Endothelial cell of umbilical vein (primary cell): ENCODE results near the gene XPO6. TPM values are rescaled to one million over a fixed set of nuclear protein-coding genes. Genes with fewer than 3 reads are reported as not detected.

ENCODE experiments used
- BruUV-seq: library from RNA; stranded (reverse); fragments of 400-500 nt; replicated peaks from 2 replicates; lab custom pipeline; 2021; lab: Mats Ljungman, UMichigan
- CTCF ChIA-PET: fragments of 300-600, 350-600 bp; sonication (Branson Sonifier 250); formaldehyde crosslinking; loops from one replicate; lab custom pipeline; 2021; ENCODE audit warnings: antibody characterized with exemption, inconsistent platforms; lab: Charles Lee
- POLR2A ChIA-PET: fragments of 300-600, 350-600 bp; sonication (Branson Sonifier 250); formaldehyde crosslinking; loops from one replicate; lab custom pipeline; 2021; ENCODE audit warnings: antibody characterized with exemption, inconsistent platforms; lab: Charles Lee
- DNase-seq: peaks from one replicate; pipeline ENCODE4 v3.0.0-alpha.2; 2011; ENCODE audit warnings: low read depth, low spot score
- FAIRE-seq: peaks from 2 replicates; lab custom pipeline; 2011; peaks lifted over from hg19 to GRCh38; lab: Jason Lieb, UNC
- H2AFZ ChIP-seq: 2 replicates; pipeline ENCODE4 v1.6.0; 2012; ENCODE audit warnings: low read depth, low read length, control low read depth, inconsistent platforms
- H3K27ac ChIP-seq: 2 replicates; pipeline ENCODE4 v1.5.1; 2011; ENCODE audit warnings: low read depth, mild to moderate bottlenecking, control low read depth, low read length, moderate library complexity; ENCODE audit not compliant: insufficient read depth
- H3K27me3 ChIP-seq, 2 experiments: 2 replicates each; pipeline versions ENCODE4 v1.6.0 to v1.6.1; 2011; ENCODE audit warnings: low read length in 2 of 2, mixed read lengths in 1 of 2; ENCODE audit not compliant: control insufficient read depth in 2 of 2, insufficient read depth in 2 of 2
- H3K36me3 ChIP-seq, 2 experiments: 2 replicates in 1 of 2; 3 replicates in 1 of 2; pipeline ENCODE4 v1.5.1; 2011; ENCODE audit warnings: low read length in 2 of 2, mild to moderate bottlenecking in 1 of 2, moderate library complexity in 1 of 2; ENCODE audit not compliant: control insufficient read depth in 2 of 2, insufficient read depth in 2 of 2; ENCODE audit errors: extremely low read depth in 1 of 2
- H3K4me1 ChIP-seq: 3 replicates; pipeline ENCODE4 v1.5.1; 2011; ENCODE audit warnings: mild to moderate bottlenecking, low read length; ENCODE audit not compliant: control insufficient read depth, insufficient read depth; ENCODE audit errors: extremely low read depth
- H3K4me2 ChIP-seq: 2 replicates; pipeline ENCODE4 v1.6.1; 2011; ENCODE audit warnings: low read length, control low read depth, mixed read lengths; ENCODE audit not compliant: insufficient read depth
- H3K4me3 ChIP-seq, 3 experiments: fragments of 200-600 bp in 1 of 3; sonication (generic), shearing (Covaris generic) in 1 of 3; replicated peaks in 1 of 3; 2 replicates each; pipeline ENCODE4 v1.5.1; 2011 to 2016; ENCODE audit warnings: control low read depth in 3 of 3, low read length in 3 of 3, mild to moderate bottlenecking in 2 of 3, inconsistent platforms in 1 of 3, low read depth in 1 of 3, moderate library complexity in 1 of 3; ENCODE audit not compliant: insufficient read depth in 1 of 3
- H3K79me2 ChIP-seq: 2 replicates; pipeline ENCODE4 v1.6.0; 2012; ENCODE audit warnings: low read length, inconsistent platforms; ENCODE audit not compliant: control insufficient read depth, insufficient read depth
- H3K9ac ChIP-seq: replicated peaks from 2 replicates; pipeline ENCODE3; 2011; ENCODE audit warnings: low read length, control low read depth; ENCODE audit not compliant: insufficient read depth; ENCODE audit errors: extremely low read depth
- H3K9me1 ChIP-seq: replicated peaks from 3 replicates; pipeline ENCODE4 v1.6.0; 2011; ENCODE audit warnings: mild to moderate bottlenecking, low read length; ENCODE audit not compliant: control insufficient read depth, insufficient read depth; ENCODE audit errors: extremely low read depth
- H3K9me3 ChIP-seq: replicated peaks from 2 replicates; pipeline ENCODE4 v1.5.1; 2012; ENCODE audit warnings: low read length, inconsistent platforms; ENCODE audit not compliant: control insufficient read depth, insufficient read depth
- H4K20me1 ChIP-seq: replicated peaks from 2 replicates; pipeline ENCODE3; 2011; ENCODE audit warnings: mild to moderate bottlenecking, low read length; ENCODE audit not compliant: control insufficient read depth, insufficient read depth; ENCODE audit errors: extremely low read depth
- EZH2 ChIP-seq: IDR thresholded peaks from 2 replicates; pipeline ENCODE4 v1.6.1; 2012; ENCODE audit warnings: borderline replicate concordance, low read depth, mild to moderate bottlenecking, moderate library complexity, low read length, inconsistent platforms; ENCODE audit not compliant: severe bottlenecking
- FOS ChIP-seq: IDR thresholded peaks from 2 replicates; pipeline ENCODE4 v1.6.1; 2011; ENCODE audit warnings: mild to moderate bottlenecking, low read length, moderate library complexity, borderline replicate concordance; ENCODE audit not compliant: insufficient read depth
- GATA2 ChIP-seq: IDR thresholded peaks from 2 replicates; pipeline ENCODE4 v1.7.0; 2011; ENCODE audit warnings: low read depth, mild to moderate bottlenecking, moderate library complexity, mixed read lengths, low read length; ENCODE audit not compliant: insufficient read length, insufficient read depth
- JUN ChIP-seq: IDR thresholded peaks from 2 replicates; pipeline ENCODE4 v1.6.1; 2011; ENCODE audit warnings: borderline replicate concordance, low read depth; ENCODE audit not compliant: insufficient read length, insufficient read depth
- MYC ChIP-seq: IDR thresholded peaks from one replicate; pipeline ENCODE4 v1.6.1; 2011; ENCODE audit warnings: mild to moderate bottlenecking, low read depth, low read length
- POLR2A ChIP-seq: IDR thresholded peaks from 2 replicates; pipeline ENCODE4 v1.6.1; 2012; ENCODE audit warnings: low read depth, mild to moderate bottlenecking, control low read depth, low read length
- POLR2AphosphoS5 ChIP-seq: IDR thresholded peaks from 2 replicates; pipeline ENCODE4 v1.6.1; 2012; ENCODE audit warnings: low read depth, mild to moderate bottlenecking, control low read depth, low read length, moderate library complexity; ENCODE audit not compliant: insufficient read depth
- dilution Hi-C: fragments of 300-500 bp; cut with MboI; formaldehyde crosslinking; loops from one replicate; pipeline ENCODE4 v1.15.0; 2019; ENCODE audit warnings: low sequenced_read_pairs; ENCODE audit not compliant: extremely low pct_ligation_motif_present
- intact Hi-C: fragments of 100-400 bp; cut with micrococcal nuclease; formaldehyde crosslinking; loops from one replicate; pipeline ENCODE4 v1.10.0; 2022
- polyA plus RNA-seq, 4 experiments: library from polyadenylated mRNA; depleted of rRNA in 3 of 4; stranded (reverse) in 3 of 4; unstranded in 1 of 4; fragments of >200 nt; gene quantifications; 2 replicates each; pipeline versions ENCODE4 v1.2.1 to v1.2.3, GENCODE V29; 2011 to 2012; ENCODE audit warnings: missing spikeins in 1 of 4
- total RNA-seq: library from RNA; stranded (reverse); gene quantifications from 2 replicates; pipeline ENCODE4 v1.2.3, GENCODE V29; 2021
- TF ChIP-seq, protein P1 (sequence below), 2 donors: IDR thresholded peaks; 1 replicate in 1 of 2; 2 replicates in 1 of 2; pipeline ENCODE4 v1.5.1; 2011; ENCODE audit warnings: low read length in 2 of 2, mild to moderate bottlenecking in 2 of 2, moderate library complexity in 2 of 2, control low read depth in 1 of 2, inconsistent platforms in 1 of 2, low read depth in 1 of 2; ENCODE audit not compliant: insufficient read depth in 1 of 2; ENCODE audit errors: extremely low read depth in 1 of 2
- TF ChIP-seq, protein P2 (sequence below): IDR thresholded peaks from 2 replicates; pipeline ENCODE4 v1.6.1; 2011; ENCODE audit not compliant: insufficient read depth, insufficient read length

The XPO6 gene
- total and polyA plus RNA-seq, 2 donors (not counting 3 experiments of a cell fraction or from before 2014, with no cell fraction given), result 170 to 272 TPM

DNA sequence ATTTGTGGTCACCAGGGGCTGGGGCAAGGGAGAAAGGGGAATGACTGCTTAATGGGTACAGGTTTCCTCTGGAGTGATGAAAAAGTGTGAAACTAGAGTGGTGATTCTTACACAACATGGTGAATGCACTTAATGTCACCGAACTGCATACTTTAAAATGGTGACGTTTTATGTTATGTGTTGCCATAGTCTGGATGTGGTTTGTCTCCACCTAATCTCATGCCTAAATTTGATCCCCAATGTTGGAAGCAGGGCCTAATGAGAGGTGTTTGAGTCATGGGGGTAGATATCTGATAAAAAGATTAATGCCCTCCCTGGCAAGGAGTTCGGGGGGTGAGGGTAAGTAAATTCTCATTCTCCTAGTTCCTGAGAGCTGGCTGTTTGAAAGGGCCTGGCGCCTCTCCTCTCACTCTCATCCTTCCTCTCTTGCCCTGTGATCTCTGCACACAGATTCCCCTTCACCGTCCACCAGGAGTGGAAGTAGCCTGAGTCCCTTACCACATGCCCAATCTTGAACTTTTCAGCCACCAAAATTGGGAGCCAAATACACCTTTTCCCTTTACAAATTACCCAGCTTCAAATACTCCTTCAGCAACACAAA, 15.3 kb downstream of the XPO6 start:
- H3K4me2 ChIP-seq, result no peak overlapping the region
- H3K9me1 ChIP-seq, result no peaks in the 10 kb centered on the region
- no peak overlapping the region for H2AFZ ChIP-seq
- POLR2A ChIA-PET, result no interaction called here
- peaks cover 1% of the 10 kb centered on the region for H4K20me1 ChIP-seq
- H3K4me3 ChIP-seq, result no peak overlapping the region
- no peaks in the 10 kb centered on the region for H3K9me3 ChIP-seq
- TF ChIP-seq, protein P1, sequence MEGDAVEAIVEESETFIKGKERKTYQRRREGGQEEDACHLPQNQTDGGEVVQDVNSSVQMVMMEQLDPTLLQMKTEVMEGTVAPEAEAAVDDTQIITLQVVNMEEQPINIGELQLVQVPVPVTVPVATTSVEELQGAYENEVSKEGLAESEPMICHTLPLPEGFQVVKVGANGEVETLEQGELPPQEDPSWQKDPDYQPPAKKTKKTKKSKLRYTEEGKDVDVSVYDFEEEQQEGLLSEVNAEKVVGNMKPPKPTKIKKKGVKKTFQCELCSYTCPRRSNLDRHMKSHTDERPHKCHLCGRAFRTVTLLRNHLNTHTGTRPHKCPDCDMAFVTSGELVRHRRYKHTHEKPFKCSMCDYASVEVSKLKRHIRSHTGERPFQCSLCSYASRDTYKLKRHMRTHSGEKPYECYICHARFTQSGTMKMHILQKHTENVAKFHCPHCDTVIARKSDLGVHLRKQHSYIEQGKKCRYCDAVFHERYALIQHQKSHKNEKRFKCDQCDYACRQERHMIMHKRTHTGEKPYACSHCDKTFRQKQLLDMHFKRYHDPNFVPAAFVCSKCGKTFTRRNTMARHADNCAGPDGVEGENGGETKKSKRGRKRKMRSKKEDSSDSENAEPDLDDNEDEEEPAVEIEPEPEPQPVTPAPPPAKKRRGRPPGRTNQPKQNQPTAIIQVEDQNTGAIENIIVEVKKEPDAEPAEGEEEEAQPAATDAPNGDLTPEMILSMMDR (IDR thresholded peaks at IDR 0.05; ENCODE audit: extremely low read depth in 1 of 2, insufficient read depth in 1 of 2, low read depth in 1 of 2, low read length in 2 of 2), result no peak
- TF ChIP-seq POLR2AphosphoS5 (no peak), JUN (no peak), POLR2A (no peak), MYC (no peak), EZH2 (no peak), GATA2 (no peak), FOS (no peak)
- TF ChIP-seq, protein P2, sequence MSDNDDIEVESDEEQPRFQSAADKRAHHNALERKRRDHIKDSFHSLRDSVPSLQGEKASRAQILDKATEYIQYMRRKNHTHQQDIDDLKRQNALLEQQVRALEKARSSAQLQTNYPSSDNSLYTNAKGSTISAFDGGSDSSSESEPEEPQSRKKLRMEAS, result no peak
- no peak for FAIRE-seq
- no TSS peak for BruUV-seq
- H3K36me3 ChIP-seq, result peaks cover 2 to 4% of the 10 kb centered on the region in 2 experiments
- DNase-seq, result no peak
- intact Hi-C loops (loop anchor here (2.0 kb wide), 1 partner anchor 16 kb away; no protein-coding TSS in a partner anchor), dilution Hi-C loops (no loop called here)
- CTCF ChIA-PET, result interaction anchor here (1.8 kb wide), 1 partner anchor 13 kb away, joined by 8 read pairs; no protein-coding TSS in a partner anchor
- no peaks in the 10 kb centered on the region for H3K27me3 ChIP-seq
- H3K27ac ChIP-seq, result no peak overlapping the region
- no peak overlapping the region for H3K9ac ChIP-seq
- H3K79me2 ChIP-seq, result peaks cover 98% of the 10 kb centered on the region
- H3K4me1 ChIP-seq, result peaks cover 14% of the 10 kb centered on the region
